Uterus (tissue), 2 donors: ENCODE data around the gene USP44.

Experiments used
- CTCF ChIP-seq, 4 experiments: fragments of 200-600 bp in 2 of 4; fragments of 450-650 bp in 2 of 4; sonication (generic) in 2 of 4; IDR thresholded peaks; one replicate each; pipeline ENCODE4 v1.5.1; 2016 to 2019; ENCODE audit warnings: antibody characterized with exemption in 4 of 4, mild to moderate bottlenecking in 2 of 4, moderate library complexity in 1 of 4
- POLR2A ChIP-seq, 2 donors: fragments of 450-650 bp; IDR thresholded peaks; one replicate each; pipeline ENCODE4 v1.6.1; 2016; ENCODE audit warnings: antibody characterized with exemption in 2 of 2, mild to moderate bottlenecking in 1 of 2, moderate library complexity in 1 of 2

DNA sequence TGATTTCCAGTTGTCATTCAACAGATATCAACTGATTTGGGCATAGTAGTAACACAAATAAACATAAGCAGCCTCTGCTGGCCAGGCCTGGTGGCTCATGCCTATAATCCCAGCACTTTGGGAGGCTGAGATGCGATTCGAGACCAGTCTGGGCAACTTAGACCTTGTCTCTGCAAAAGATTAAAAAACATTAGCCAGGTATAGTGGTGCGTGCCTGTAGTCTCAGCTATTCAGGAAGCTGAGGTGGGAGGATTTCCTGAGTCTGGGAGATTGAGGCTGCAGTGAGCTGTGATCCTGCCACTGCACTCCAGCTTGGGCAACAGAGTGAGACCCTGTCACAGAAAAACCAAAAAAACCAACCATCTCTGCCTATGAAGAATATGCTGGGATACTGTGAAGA lies 70.2 kb downstream of the USP44 start:
- TF ChIP-seq CTCF (IDR thresholded peaks at IDR 0.05) (no peak), POLR2A (IDR thresholded peaks at IDR 0.05) (no peak)
